Endodermal cell (in vitro differentiated cells): Measurements from ENCODE around the gene LDB1. TPM values are rescaled to one million over a fixed set of nuclear protein-coding genes. Genes with fewer than 3 reads are reported as not detected.
A peak's percentile ranks its signal among the peaks of the same experiment; 100 is the strongest.

Experiments
- DNase-seq: peaks from one replicate; pipeline ENCODE4 v3.0.0-alpha.2; 2017
- H3K27ac ChIP-seq: 2 replicates; pipeline ENCODE4 v1.5.1; 2013; ENCODE audit warnings: mild to moderate bottlenecking, low read depth, low read length, moderate library complexity
- H3K27me3 ChIP-seq: 2 replicates; pipeline ENCODE4 v1.6.1; 2013; ENCODE audit warnings: mild to moderate bottlenecking, low read length, moderate library complexity; ENCODE audit not compliant: insufficient read depth, control insufficient read depth, poor library complexity, severe bottlenecking
- H3K36me3 ChIP-seq: 2 replicates; pipeline ENCODE4 v1.7.0; 2013; ENCODE audit warnings: mild to moderate bottlenecking, low read length, moderate library complexity; ENCODE audit not compliant: control insufficient read depth, insufficient read depth
- H3K4me1 ChIP-seq: one replicate; pipeline ENCODE4 v1.7.0; 2013; ENCODE audit warnings: low read length; ENCODE audit not compliant: control insufficient read depth, insufficient read depth
- H3K4me3 ChIP-seq: 2 replicates; pipeline ENCODE4 v1.5.1; 2013; ENCODE audit warnings: mild to moderate bottlenecking, low read length, moderate library complexity
- H3K9ac ChIP-seq: 2 replicates; pipeline ENCODE4 v1.6.1; 2013; ENCODE audit warnings: mild to moderate bottlenecking, low read length, moderate library complexity; ENCODE audit not compliant: poor library complexity, severe bottlenecking; ENCODE audit errors: extremely low read depth
- H3K9me3 ChIP-seq: 2 replicates; pipeline ENCODE4 v1.6.1; 2013; ENCODE audit warnings: mild to moderate bottlenecking, low read length, moderate library complexity; ENCODE audit not compliant: control insufficient read depth
- H3K27ac Mint-ChIP-seq: 2 replicates; pipeline ENCODE4 v1.8.0; 2020; ENCODE audit warnings: mixed read lengths
- H3K27me3 Mint-ChIP-seq: 2 replicates; pipeline ENCODE4 v1.8.0; 2021; ENCODE audit warnings: mild to moderate bottlenecking, mixed read lengths; ENCODE audit not compliant: insufficient read depth
- H3K36me3 Mint-ChIP-seq: 2 replicates; pipeline ENCODE4 v1.8.0; 2020; ENCODE audit warnings: low read depth, mixed read lengths
- H3K4me1 Mint-ChIP-seq: 2 replicates; pipeline ENCODE4 v1.8.0; 2020; ENCODE audit warnings: mixed read lengths
- H3K4me3 Mint-ChIP-seq: 2 replicates; pipeline ENCODE4 v1.8.0; 2020; ENCODE audit warnings: mild to moderate bottlenecking, moderate library complexity, mixed read lengths
- H3K9me3 Mint-ChIP-seq: 2 replicates; pipeline ENCODE4 v1.8.0; 2020; ENCODE audit warnings: mild to moderate bottlenecking, mixed read lengths
- CTCF ChIP-seq: fragments of 200-600 bp; sonication (generic); conservative IDR thresholded peaks from 2 replicates; pipeline ENCODE4 v1.5.0; 2021; ENCODE audit warnings: antibody characterized with exemption, mild to moderate bottlenecking
- WGBS, 2 experiments: methylation state at CpG; one replicate each; pipeline versions ENCODE4 v1.1.5 to v1.1.7; 2013; ENCODE audit warnings: missing lambda C conversion rate in 2 of 2, mixed read lengths in 1 of 2; ENCODE audit not compliant: insufficient coverage in 1 of 2, insufficient read length in 1 of 2; 5-methylcytosine and 5-hydroxymethylcytosine counted together
- total RNA-seq, 2 donors: library from RNA; stranded (reverse); fragmentation: NEBNext Ultra II Directional in 1 of 2; extraction: Animal tissue kit (Norgen Biotek cat#: 25700) in 1 of 2; gene quantifications; 2 replicates in 1 of 2; 3 replicates in 1 of 2; pipeline ENCODE4 v1.2.1, GENCODE V29; 2021

LDB1 gene
- total RNA-seq, 2 donors from 2014 or later, result 72.0 to 82.6 TPM

- Histone ChIP-seq H3K9me3 (no peaks in the 10 kb centered on the region), H3K4me3 (peak within 1 kb of the TSS; percentile 94), H3K27ac (peak within 1 kb of the TSS; percentile 82), H3K27me3 (no peaks in the 10 kb centered on the region), H3K4me1 (peaks cover 11% of the 10 kb centered on the region), H3K36me3 (peaks cover 7% of the 10 kb centered on the region), H3K9ac (peak within 1 kb of the TSS; percentile 85)
- Mint-ChIP-seq H3K4me3 (peak within 1 kb of the TSS; percentile 96), H3K4me1 (peaks cover 31% of the 10 kb centered on the region), H3K9me3 (no peaks in the 10 kb centered on the region), H3K27ac (peak within 1 kb of the TSS; percentile 97), H3K36me3 (no peaks in the 10 kb centered on the region), H3K27me3 (no peaks in the 10 kb centered on the region)
- WGBS, 2 experiments, result 0 to 1% methylated on average over 33 to 64 of the region's 64 CpGs
- peak; percentile 99 for TF ChIP-seq CTCF
- peak; percentile 99 for DNase-seq
These were observed 12.6 kb upstream of the LDB1 start, which contains the start of gene PPRC1 for GRCh38 chr10:102132563-102133372. PPRC1 (plus strand) TSS chr10:102133040; CDS start chr10:102133069, 29 bp downstream.

GRCh38 chr10:102132193-102132562 is 12.0 kb upstream of the LDB1 start:
- no peaks in the 10 kb centered on the region for H3K27me3 ChIP-seq
- H3K36me3 ChIP-seq, result peaks cover 4% of the 10 kb centered on the region
- H3K27ac ChIP-seq, result no peak overlapping the region
- TF ChIP-seq CTCF, result no peak
- peak overlapping the region; percentile 96 for H3K4me3 Mint-ChIP-seq
- H3K36me3 Mint-ChIP-seq, result no peaks in the 10 kb centered on the region
- no peak for DNase-seq
- H3K9ac ChIP-seq, result peak overlapping the region; percentile 85
- H3K27ac Mint-ChIP-seq, result peak overlapping the region; percentile 63
- no peaks in the 10 kb centered on the region for H3K27me3 Mint-ChIP-seq
- 38 to 49% methylated on average over 8 of the region's 8 CpGs for WGBS, 2 experiments
- H3K9me3 Mint-ChIP-seq, result no peaks in the 10 kb centered on the region
- no peaks in the 10 kb centered on the region for H3K9me3 ChIP-seq
- H3K4me1 Mint-ChIP-seq, result peaks cover 25% of the 10 kb centered on the region
- peaks cover 7% of the 10 kb centered on the region for H3K4me1 ChIP-seq
- H3K4me3 ChIP-seq, result peak overlapping the region; percentile 94

- Mint-ChIP-seq H3K27me3 (no peaks in the 10 kb centered on the region), H3K27ac (no peak overlapping the region), H3K4me1 (peaks cover 20% of the 10 kb centered on the region), H3K9me3 (no peaks in the 10 kb centered on the region), H3K36me3 (no peaks in the 10 kb centered on the region), H3K4me3 (no peak overlapping the region)
- no peak for TF ChIP-seq CTCF
- no peak overlapping the region for H3K9ac ChIP-seq
- H3K9me3 ChIP-seq, result no peaks in the 10 kb centered on the region
- no peak overlapping the region for H3K27ac ChIP-seq
- WGBS, 2 experiments, result 92% methylated on average over 8 of the region's 8 CpGs; no CpG with 5 or more reads in 1 of the 2 experiments
- H3K4me3 ChIP-seq, result no peak overlapping the region
- no peak for DNase-seq
- H3K36me3 ChIP-seq, result peaks cover 4% of the 10 kb centered on the region
- no peaks in the 10 kb centered on the region for H3K27me3 ChIP-seq
- peaks cover 7% of the 10 kb centered on the region for H3K4me1 ChIP-seq
These were observed 11.4 kb upstream of the LDB1 start for GRCh38 chr10:102131286-102132170.
